ENCODE measurements around the gene GPC3. TPM values are rescaled to one million over a fixed set of nuclear protein-coding genes. Genes with fewer than 3 reads are reported as not detected.
A peak's percentile ranks its signal among the peaks of the same experiment; 100 is the strongest.

The GPC3 gene
- total RNA-seq, 3 donors from 2014 or later, result 0.46 to 0.82 (median 0.54) TPM

- peaks cover 25% of the 10 kb centered on the region for H3K27me3 Mint-ChIP-seq (ENCODE audit: low read depth)
- no peaks in the 10 kb centered on the region for H3K9me3 Mint-ChIP-seq
- no peaks in the 10 kb centered on the region for H3K36me3 Mint-ChIP-seq (ENCODE audit: insufficient read depth)
Measured at GRCh38 chrX:133985967-133986683, 731 bp upstream of the GPC3 start.

GRCh38 chrX:133984857-133985163 is 584 bp downstream of the GPC3 start:
- Mint-ChIP-seq H3K9me3 (no peaks in the 10 kb centered on the region), H3K4me1 (ENCODE audit: low read depth) (no peaks in the 10 kb centered on the region), H3K36me3 (ENCODE audit: insufficient read depth) (no peaks in the 10 kb centered on the region), H3K4me3 (no peak overlapping the region), H3K27me3 (ENCODE audit: low read depth) (peaks cover 25% of the 10 kb centered on the region)
- no peak for ATAC-seq
- DNase-seq, result no peak

More at GRCh38 chrX:133985967-133986683, 731 bp upstream of the GPC3 start:
- peak overlapping the region; percentile 46 for H3K4me3 Mint-ChIP-seq
- H3K4me1 Mint-ChIP-seq (ENCODE audit: low read depth), result no peaks in the 10 kb centered on the region
- ATAC-seq (no peak), DNase-seq (no peak)

GRCh38 chrX:133983974-133984845 is 1.2 kb downstream of the GPC3 start:
- ATAC-seq, result no peak
- H3K9me3 Mint-ChIP-seq, result no peaks in the 10 kb centered on the region
- H3K4me1 Mint-ChIP-seq (ENCODE audit: low read depth), result no peaks in the 10 kb centered on the region

GRCh38 chrX:133983256-133983973 is 2.0 kb downstream of the GPC3 start:
- peaks cover 25% of the 10 kb centered on the region for H3K27me3 Mint-ChIP-seq (ENCODE audit: low read depth)
- no peak for DNase-seq
- H3K9me3 Mint-ChIP-seq, result no peaks in the 10 kb centered on the region
- no peaks in the 10 kb centered on the region for H3K36me3 Mint-ChIP-seq (ENCODE audit: insufficient read depth)
- no peak overlapping the region for H3K4me3 Mint-ChIP-seq
- no peaks in the 10 kb centered on the region for H3K4me1 Mint-ChIP-seq (ENCODE audit: low read depth)
- no peak for ATAC-seq

More at GRCh38 chrX:133983974-133984845, 1.2 kb downstream of the GPC3 start:
- Mint-ChIP-seq H3K27me3 (ENCODE audit: low read depth) (peaks cover 25% of the 10 kb centered on the region), H3K4me3 (no peak overlapping the region), H3K36me3 (ENCODE audit: insufficient read depth) (no peaks in the 10 kb centered on the region)
- DNase-seq, result no peak

GRCh38 chrX:133981924-133982323 is 3.5 kb downstream of the GPC3 start:
- no peak for ATAC-seq
- peaks cover 23% of the 10 kb centered on the region for H3K27me3 Mint-ChIP-seq (ENCODE audit: low read depth)
- H3K36me3 Mint-ChIP-seq (ENCODE audit: insufficient read depth), result no peaks in the 10 kb centered on the region

GRCh38 chrX:133980832-133981588 is 4.4 kb downstream of the GPC3 start:
- no peak for ATAC-seq
- no peak for DNase-seq
- H3K4me3 Mint-ChIP-seq, result no peak overlapping the region
- H3K4me1 Mint-ChIP-seq (ENCODE audit: low read depth), result no peaks in the 10 kb centered on the region
- no peaks in the 10 kb centered on the region for H3K36me3 Mint-ChIP-seq (ENCODE audit: insufficient read depth)
- H3K27me3 Mint-ChIP-seq (ENCODE audit: low read depth), result peaks cover 23% of the 10 kb centered on the region
- H3K9me3 Mint-ChIP-seq, result no peaks in the 10 kb centered on the region

More at GRCh38 chrX:133981924-133982323, 3.5 kb downstream of the GPC3 start:
- no peak for DNase-seq
- H3K9me3 Mint-ChIP-seq, result no peaks in the 10 kb centered on the region
- H3K4me3 Mint-ChIP-seq, result no peak overlapping the region
- H3K4me1 Mint-ChIP-seq (ENCODE audit: low read depth), result no peaks in the 10 kb centered on the region

- Mint-ChIP-seq H3K27me3 (ENCODE audit: low read depth) (peaks cover 23% of the 10 kb centered on the region), H3K36me3 (ENCODE audit: insufficient read depth) (no peaks in the 10 kb centered on the region), H3K9me3 (no peaks in the 10 kb centered on the region), H3K4me1 (ENCODE audit: low read depth) (no peaks in the 10 kb centered on the region), H3K4me3 (no peak overlapping the region)
- DNase-seq (no peak), ATAC-seq (no peak)
Measured at GRCh38 chrX:133980406-133980805, 5.0 kb downstream of the GPC3 start.

- no peaks in the 10 kb centered on the region for H3K4me1 Mint-ChIP-seq (ENCODE audit: low read depth)
- no peak for DNase-seq
- ATAC-seq, result no peak
- peaks cover 23% of the 10 kb centered on the region for H3K27me3 Mint-ChIP-seq (ENCODE audit: low read depth)
- no peak overlapping the region for H3K4me3 Mint-ChIP-seq
- no peaks in the 10 kb centered on the region for H3K9me3 Mint-ChIP-seq
- H3K36me3 Mint-ChIP-seq (ENCODE audit: insufficient read depth), result no peaks in the 10 kb centered on the region
Measured at GRCh38 chrX:133979641-133980230, 5.7 kb downstream of the GPC3 start.

GRCh38 chrX:133973704-133974103 is 11.7 kb downstream of the GPC3 start:
- Mint-ChIP-seq H3K4me1 (ENCODE audit: low read depth) (no peaks in the 10 kb centered on the region), H3K4me3 (no peak overlapping the region), H3K36me3 (ENCODE audit: insufficient read depth) (no peaks in the 10 kb centered on the region), H3K9me3 (no peaks in the 10 kb centered on the region), H3K27me3 (ENCODE audit: low read depth) (no peaks in the 10 kb centered on the region)
- no peak for ATAC-seq
- no peak for DNase-seq

- H3K36me3 Mint-ChIP-seq (ENCODE audit: insufficient read depth), result no peaks in the 10 kb centered on the region
- H3K27me3 Mint-ChIP-seq (ENCODE audit: low read depth), result no peaks in the 10 kb centered on the region
- DNase-seq (no peak), ATAC-seq (no peak)
- H3K4me1 Mint-ChIP-seq (ENCODE audit: low read depth), result no peaks in the 10 kb centered on the region
- H3K9me3 Mint-ChIP-seq, result no peaks in the 10 kb centered on the region
- no peak overlapping the region for H3K4me3 Mint-ChIP-seq
Measured at GRCh38 chrX:133972916-133973315, 12.5 kb downstream of the GPC3 start.

GRCh38 chrX:133971586-133971985 is 13.8 kb downstream of the GPC3 start:
- H3K4me3 Mint-ChIP-seq, result no peak overlapping the region
- DNase-seq (no peak), ATAC-seq (no peak)
- H3K9me3 Mint-ChIP-seq, result no peaks in the 10 kb centered on the region
- H3K36me3 Mint-ChIP-seq (ENCODE audit: insufficient read depth), result no peaks in the 10 kb centered on the region
- no peaks in the 10 kb centered on the region for H3K4me1 Mint-ChIP-seq (ENCODE audit: low read depth)
- no peaks in the 10 kb centered on the region for H3K27me3 Mint-ChIP-seq (ENCODE audit: low read depth)

GRCh38 chrX:133970076-133970475 is 15.3 kb downstream of the GPC3 start:
- H3K9me3 Mint-ChIP-seq, result no peaks in the 10 kb centered on the region
- no peak overlapping the region for H3K4me3 Mint-ChIP-seq
- H3K36me3 Mint-ChIP-seq (ENCODE audit: insufficient read depth), result no peaks in the 10 kb centered on the region
- DNase-seq, result no peak
- no peak for ATAC-seq
- H3K4me1 Mint-ChIP-seq (ENCODE audit: low read depth), result no peaks in the 10 kb centered on the region
- no peaks in the 10 kb centered on the region for H3K27me3 Mint-ChIP-seq (ENCODE audit: low read depth)

GRCh38 chrX:133969191-133969590 is 16.2 kb downstream of the GPC3 start:
- H3K4me1 Mint-ChIP-seq (ENCODE audit: low read depth), result no peaks in the 10 kb centered on the region

GRCh38 chrX:133968109-133968508 is 17.3 kb downstream of the GPC3 start:
- no peaks in the 10 kb centered on the region for H3K36me3 Mint-ChIP-seq (ENCODE audit: insufficient read depth)
- DNase-seq (no peak), ATAC-seq (no peak)
- no peaks in the 10 kb centered on the region for H3K27me3 Mint-ChIP-seq (ENCODE audit: low read depth)
- H3K4me1 Mint-ChIP-seq (ENCODE audit: low read depth), result no peaks in the 10 kb centered on the region
- H3K9me3 Mint-ChIP-seq, result no peaks in the 10 kb centered on the region
- no peak overlapping the region for H3K4me3 Mint-ChIP-seq

More at GRCh38 chrX:133969191-133969590, 16.2 kb downstream of the GPC3 start:
- Mint-ChIP-seq H3K4me3 (no peak overlapping the region), H3K36me3 (ENCODE audit: insufficient read depth) (no peaks in the 10 kb centered on the region), H3K9me3 (no peaks in the 10 kb centered on the region), H3K27me3 (ENCODE audit: low read depth) (no peaks in the 10 kb centered on the region)
- no peak for DNase-seq
- no peak for ATAC-seq

Data from activated T-cell treated with anti-CD3 and anti-CD28 coated beads, Interleukin-2, amount 50 U/mL, for 4 hours (primary cell).